Bronchial epithelial cell (primary cell): ENCODE measurements around the gene GALR2. TPM values are rescaled to one million over a fixed set of nuclear protein-coding genes. Genes with fewer than 3 reads are reported as not detected.

Source experiments
- DNase-seq: peaks from one replicate; pipeline ENCODE4 v3.0.0-alpha.2; 2010; ENCODE audit warnings: low read depth
- FAIRE-seq: peaks from 2 replicates; lab custom pipeline; 2011; peaks lifted over from hg19 to GRCh38; lab: Jason Lieb, UNC
- H3K27me3 ChIP-seq: 2 replicates; pipeline ENCODE4 v1.5.1; 2011; ENCODE audit warnings: low read length; ENCODE audit not compliant: control insufficient read depth, insufficient read depth
- H3K36me3 ChIP-seq: 2 replicates; pipeline ENCODE4 v1.5.1; 2011; ENCODE audit warnings: low read length; ENCODE audit not compliant: control insufficient read depth, insufficient read depth
- H3K4me3 ChIP-seq: 2 replicates; pipeline ENCODE4 v1.5.1; 2011; ENCODE audit warnings: mild to moderate bottlenecking, low read depth, low read length, control low read depth
- total RNA-seq: library from RNA; depleted of rRNA; stranded (reverse); fragments of >200 nt; gene quantifications from 2 replicates; pipeline ENCODE4 v1.2.1, GENCODE V29; 2014
- TF ChIP-seq, protein P1 (sequence below): IDR thresholded peaks from 2 replicates; pipeline ENCODE4 v1.5.1; 2011; ENCODE audit warnings: mild to moderate bottlenecking, moderate library complexity, low read length, control low read depth, inconsistent platforms; ENCODE audit not compliant: insufficient read depth, severe bottlenecking

GALR2 gene
- total RNA-seq, 1 donor from 2014 or later = not detected

DNA sequence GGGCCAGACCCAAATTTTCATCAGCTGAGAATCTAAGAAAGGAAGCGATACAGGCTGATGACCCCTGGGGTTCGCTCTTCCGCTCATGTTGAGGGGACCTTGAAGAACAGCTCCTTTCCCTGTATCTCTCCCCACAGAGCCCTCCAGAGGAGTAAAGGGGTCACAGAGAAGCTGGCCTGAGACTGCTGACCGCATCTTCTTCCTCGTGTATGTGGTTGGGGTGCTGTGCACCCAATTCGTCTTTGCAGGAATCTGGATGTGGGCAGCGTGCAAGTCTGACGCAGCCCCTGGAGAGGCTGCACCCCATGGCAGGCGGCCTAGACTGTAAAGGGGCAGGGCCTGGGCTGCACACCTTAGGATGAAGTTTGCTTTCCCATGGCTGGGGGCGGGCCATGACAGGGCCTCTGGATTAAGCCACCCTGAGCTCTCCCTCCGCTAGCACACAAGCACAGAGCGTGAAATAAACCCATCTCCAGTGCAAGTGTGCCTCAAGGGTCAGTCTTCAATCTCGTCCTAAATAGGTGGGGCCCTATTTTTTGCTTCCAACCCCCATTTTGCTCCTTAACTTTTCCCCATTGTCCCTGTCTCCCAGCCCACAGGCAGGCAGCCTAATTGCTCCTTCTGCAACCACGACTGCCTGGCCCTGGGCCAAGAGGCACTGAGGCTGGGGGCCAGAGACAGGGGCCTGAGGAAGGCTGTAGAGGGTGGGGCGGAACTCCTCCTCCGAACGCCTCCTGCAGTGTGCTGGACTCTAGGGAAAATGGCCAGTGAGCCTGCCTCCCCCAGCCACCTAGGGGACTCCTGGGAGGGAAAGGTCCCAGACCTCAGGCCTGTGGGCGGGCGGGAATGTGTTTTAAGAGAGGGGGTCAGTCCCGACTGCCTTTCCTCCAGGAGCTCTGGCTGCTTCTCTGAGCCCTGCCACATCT lies 8.0 kb downstream of the GALR2 start:
- FAIRE-seq = no peak
- Histone ChIP-seq H3K36me3 (peaks cover 18% of the 10 kb centered on the region), H3K4me3 (no peak overlapping the region), H3K27me3 (peaks cover 20% of the 10 kb centered on the region)
- no peak for DNase-seq
- TF ChIP-seq, protein P1, sequence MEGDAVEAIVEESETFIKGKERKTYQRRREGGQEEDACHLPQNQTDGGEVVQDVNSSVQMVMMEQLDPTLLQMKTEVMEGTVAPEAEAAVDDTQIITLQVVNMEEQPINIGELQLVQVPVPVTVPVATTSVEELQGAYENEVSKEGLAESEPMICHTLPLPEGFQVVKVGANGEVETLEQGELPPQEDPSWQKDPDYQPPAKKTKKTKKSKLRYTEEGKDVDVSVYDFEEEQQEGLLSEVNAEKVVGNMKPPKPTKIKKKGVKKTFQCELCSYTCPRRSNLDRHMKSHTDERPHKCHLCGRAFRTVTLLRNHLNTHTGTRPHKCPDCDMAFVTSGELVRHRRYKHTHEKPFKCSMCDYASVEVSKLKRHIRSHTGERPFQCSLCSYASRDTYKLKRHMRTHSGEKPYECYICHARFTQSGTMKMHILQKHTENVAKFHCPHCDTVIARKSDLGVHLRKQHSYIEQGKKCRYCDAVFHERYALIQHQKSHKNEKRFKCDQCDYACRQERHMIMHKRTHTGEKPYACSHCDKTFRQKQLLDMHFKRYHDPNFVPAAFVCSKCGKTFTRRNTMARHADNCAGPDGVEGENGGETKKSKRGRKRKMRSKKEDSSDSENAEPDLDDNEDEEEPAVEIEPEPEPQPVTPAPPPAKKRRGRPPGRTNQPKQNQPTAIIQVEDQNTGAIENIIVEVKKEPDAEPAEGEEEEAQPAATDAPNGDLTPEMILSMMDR = no peak

DNA sequence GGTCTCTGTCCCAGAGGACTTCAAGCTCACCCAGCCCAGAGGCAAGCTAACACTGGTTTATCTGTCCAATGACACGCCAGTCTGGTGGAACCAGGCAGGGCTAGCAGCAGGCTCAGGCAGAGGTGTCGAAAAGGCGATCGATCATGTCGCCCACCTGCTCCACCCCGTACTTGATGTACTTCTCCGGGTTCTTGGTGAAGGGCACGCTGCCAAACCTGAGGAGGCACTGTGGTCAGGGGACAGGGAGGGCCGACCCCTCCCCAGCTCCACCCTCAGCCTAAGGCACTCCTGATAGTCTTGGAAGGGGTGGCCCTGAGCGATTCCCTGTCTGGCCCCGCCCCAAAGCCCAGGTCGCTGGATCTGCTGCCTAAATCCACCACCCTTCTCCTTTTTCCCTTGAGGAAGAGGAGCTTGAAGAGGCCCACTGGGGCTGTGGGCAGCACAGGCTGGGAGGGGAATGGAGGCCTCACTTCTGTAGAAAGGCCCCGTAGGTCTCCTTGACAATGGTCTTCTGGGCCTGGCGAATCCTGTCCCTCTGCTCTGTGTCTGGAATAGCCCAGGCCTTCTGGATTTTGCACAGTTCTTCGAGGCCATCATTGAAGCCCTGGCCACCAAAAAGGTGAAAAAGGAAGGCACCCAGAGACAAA lies 9.1 kb downstream of the GALR2 start:
- TF ChIP-seq, protein P1 = no peak
- DNase-seq (no peak), FAIRE-seq (no peak)
- peaks cover 12% of the 10 kb centered on the region for H3K27me3 ChIP-seq
- no peak overlapping the region for H3K4me3 ChIP-seq
- H3K36me3 ChIP-seq = peaks cover 27% of the 10 kb centered on the region

DNA sequence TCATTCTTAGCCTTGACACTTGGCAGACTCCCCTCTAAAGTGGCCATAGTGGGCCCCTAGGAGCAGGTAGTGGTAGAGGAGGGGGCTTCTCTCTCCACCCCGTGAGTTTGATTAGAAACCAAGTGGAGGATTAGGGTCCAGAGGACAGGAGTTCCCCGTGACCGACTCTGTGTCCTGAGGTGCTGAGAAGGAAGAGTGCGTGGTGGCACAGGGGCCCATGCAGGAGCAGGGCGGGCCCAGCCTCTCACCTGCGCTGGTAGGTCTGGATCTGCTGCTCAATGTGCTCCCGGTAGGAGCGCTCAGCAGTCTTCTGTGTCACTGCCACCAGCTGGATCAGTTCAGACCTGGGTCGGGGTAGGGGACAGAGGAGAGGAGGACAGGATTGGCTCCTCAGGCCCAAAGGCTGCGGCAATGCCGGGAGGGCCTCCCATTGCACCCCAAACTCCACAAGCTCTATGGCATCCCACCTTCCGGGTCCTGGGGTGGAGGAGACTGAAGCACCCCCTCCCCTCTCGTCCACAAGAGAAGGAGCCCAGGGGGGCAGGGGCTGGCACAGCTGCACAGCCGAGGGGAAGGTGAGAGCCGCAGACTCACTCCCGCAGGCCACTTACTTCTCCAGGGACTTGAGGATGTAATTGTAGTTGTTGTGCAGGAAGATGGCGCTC lies 10.6 kb downstream of the GALR2 start:
- FAIRE-seq (no peak), DNase-seq (no peak)
- Histone ChIP-seq H3K27me3 (no peaks in the 10 kb centered on the region), H3K4me3 (no peak overlapping the region), H3K36me3 (peaks cover 37% of the 10 kb centered on the region)
- TF ChIP-seq, protein P1 = no peak

DNA sequence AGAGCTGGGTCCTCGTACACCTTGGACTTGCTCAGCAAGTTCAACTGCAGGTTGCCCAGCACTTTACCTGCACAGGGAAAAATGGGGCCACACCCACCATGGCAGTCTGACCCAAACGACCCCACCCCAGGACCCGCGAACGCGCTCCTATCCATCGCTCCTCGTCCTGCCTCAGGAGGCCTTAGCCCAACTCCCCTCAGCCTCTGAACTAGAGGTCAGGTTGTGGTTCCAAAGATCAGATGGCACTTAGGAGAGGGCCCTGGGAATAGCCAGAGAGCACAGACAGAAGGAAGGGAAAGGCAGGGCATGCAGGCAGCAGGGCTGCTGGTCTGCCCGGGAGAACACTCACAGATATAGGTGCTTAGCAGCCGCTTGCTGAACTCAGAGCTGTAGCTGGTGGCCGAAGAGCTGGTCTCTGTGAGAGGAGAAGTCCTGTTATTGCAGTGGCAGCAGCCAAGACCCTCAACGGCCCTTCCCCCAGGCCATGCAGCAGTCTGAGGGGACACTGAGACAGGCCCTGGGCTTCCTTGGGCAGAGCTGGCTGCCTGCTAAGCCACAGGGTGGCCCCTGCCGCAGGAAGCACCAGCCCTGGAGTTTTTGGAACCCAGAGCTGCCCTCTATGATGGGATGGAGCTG lies 11.3 kb downstream of the GALR2 start:
- Histone ChIP-seq H3K36me3 (peaks cover 40% of the 10 kb centered on the region), H3K4me3 (no peak overlapping the region), H3K27me3 (no peaks in the 10 kb centered on the region)
- FAIRE-seq (no peak), DNase-seq (no peak)
- TF ChIP-seq, protein P1 = no peak

DNA sequence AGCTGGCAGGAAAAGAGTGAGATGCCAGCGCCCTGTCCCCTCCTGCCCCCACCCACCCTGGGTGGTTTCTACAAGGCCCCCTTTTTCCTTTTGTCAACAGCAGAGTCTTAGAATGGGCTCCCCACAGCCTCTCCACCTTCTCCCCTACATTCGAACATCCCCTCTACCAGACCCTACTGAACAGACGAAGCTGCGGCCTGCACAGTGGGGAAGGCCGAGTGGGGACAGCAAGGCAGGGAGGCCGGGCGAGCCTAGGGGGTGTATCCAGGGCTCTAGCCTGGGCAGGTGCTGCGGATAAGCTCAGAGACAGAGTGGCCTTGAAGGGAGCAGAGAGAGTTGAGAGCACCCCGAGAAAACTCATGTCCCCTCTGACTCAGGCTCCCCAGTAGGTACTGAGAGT lies 11.8 kb downstream of the GALR2 start:
- Histone ChIP-seq H3K36me3 (peaks cover 42% of the 10 kb centered on the region), H3K4me3 (no peak overlapping the region), H3K27me3 (no peaks in the 10 kb centered on the region)
- DNase-seq (no peak), FAIRE-seq (no peak)
- TF ChIP-seq, protein P1 = no peak
